H1 (cell line): Measurements from ENCODE around the gene NFIA. TPM values are rescaled to one million over a fixed set of nuclear protein-coding genes. Genes with fewer than 3 reads are reported as not detected.

Experiments
- CTCF ChIA-PET: fragments of 300-600 bp; sonication (Branson Sonifier 250); formaldehyde crosslinking; loops from one replicate; lab custom pipeline; 2021; ENCODE audit not compliant: partially characterized antibody; lab: Charles Lee
- POLR2A ChIA-PET: fragments of 300-600 bp; sonication (Branson Sonifier 250); formaldehyde crosslinking; loops from one replicate; lab custom pipeline; 2021; ENCODE audit warnings: inconsistent platforms; ENCODE audit not compliant: partially characterized antibody; lab: Charles Lee
- DNase-seq, 2 experiments: peaks; one replicate each; pipeline versions ENCODE4 v3.0.0 to v3.0.0-alpha.2; 2010 to 2022; ENCODE audit warnings: low spot score in 2 of 2, low read depth in 1 of 2, mixed read lengths in 1 of 2
- FAIRE-seq: peaks from 2 replicates; lab custom pipeline; 2011; peaks lifted over from hg19 to GRCh38; lab: Jason Lieb, UNC
- H2AFZ ChIP-seq: 2 replicates; pipeline ENCODE4 v1.8.1; 2012; ENCODE audit warnings: low read length, inconsistent platforms
- H2AK5ac ChIP-seq: 2 replicates; pipeline ENCODE4 v1.6.1; 2013; ENCODE audit warnings: low read depth, low read length
- H2BK120ac ChIP-seq: replicated peaks from 2 replicates; pipeline ENCODE3; 2013; ENCODE audit warnings: low read depth, low read length, inconsistent platforms
- H2BK12ac ChIP-seq: 2 replicates; pipeline ENCODE4 v1.6.1; 2013; ENCODE audit warnings: low read depth, low read length
- H2BK15ac ChIP-seq: 2 replicates; pipeline ENCODE4 v1.6.1; 2013; ENCODE audit warnings: low read length
- H2BK20ac ChIP-seq: 2 replicates; pipeline ENCODE4 v1.6.1; 2013; ENCODE audit warnings: low read length
- H2BK5ac ChIP-seq: 2 replicates; pipeline ENCODE4 v1.6.1; 2013; ENCODE audit warnings: low read depth, low read length
- H3K14ac ChIP-seq: 2 replicates; pipeline ENCODE4 v1.6.1; 2013; ENCODE audit warnings: inconsistent platforms; ENCODE audit not compliant: insufficient read length
- H3K18ac ChIP-seq: 2 replicates; pipeline ENCODE4 v1.6.1; 2013; ENCODE audit warnings: low read length; ENCODE audit errors: extremely low read depth
- H3K23ac ChIP-seq: 2 replicates; pipeline ENCODE4 v1.6.1; 2013; ENCODE audit warnings: inconsistent platforms; ENCODE audit not compliant: insufficient read length
- H3K23me2 ChIP-seq: 2 replicates; pipeline ENCODE4 v1.6.1; 2013; ENCODE audit warnings: low read depth, low read length
- H3K27ac ChIP-seq: 2 replicates; pipeline ENCODE4 v1.6.1; 2011; ENCODE audit warnings: low read depth, low read length, inconsistent platforms
- H3K27me3 ChIP-seq, 4 experiments: replicated peaks in 1 of 4; 1 replicate in 1 of 4; 2 replicates in 3 of 4; pipeline versions ENCODE4 v1.6.1 to v1.8.1; 2011 to 2013; ENCODE audit warnings: low read length in 3 of 4, mild to moderate bottlenecking in 3 of 4, inconsistent platforms in 2 of 4, mixed read lengths in 2 of 4, moderate library complexity in 1 of 4; ENCODE audit not compliant: control insufficient read depth in 3 of 4, insufficient read depth in 3 of 4; ENCODE audit errors: extremely low read depth in 1 of 4
- H3K36me3 ChIP-seq, 4 experiments: 2 replicates each; pipeline versions ENCODE4 v1.6.1 to v1.8.1; 2011 to 2013; ENCODE audit warnings: mild to moderate bottlenecking in 4 of 4, low read length in 3 of 4, moderate library complexity in 2 of 4, control low read depth in 1 of 4, inconsistent platforms in 1 of 4; ENCODE audit not compliant: insufficient read depth in 4 of 4, control insufficient read depth in 2 of 4
- H3K4ac ChIP-seq: replicated peaks from 2 replicates; pipeline ENCODE3; 2013; ENCODE audit warnings: low read length, low read depth, mixed read lengths, inconsistent platforms; ENCODE audit not compliant: insufficient read length
- H3K4me1 ChIP-seq, 4 experiments: replicated peaks in 1 of 4; 1 replicate in 1 of 4; 2 replicates in 3 of 4; pipeline versions ENCODE4 v1.6.1 to v1.8.1; 2011 to 2013; ENCODE audit warnings: low read length in 3 of 4, inconsistent platforms in 2 of 4, mixed read lengths in 1 of 4; ENCODE audit not compliant: insufficient read depth in 4 of 4, control insufficient read depth in 3 of 4
- H3K4me2 ChIP-seq, 2 experiments: 2 replicates each; pipeline versions ENCODE4 v1.6.1 to v1.8.1; 2011 to 2013; ENCODE audit warnings: low read depth in 2 of 2, low read length in 2 of 2, control low read depth in 1 of 2, inconsistent platforms in 1 of 2, mild to moderate bottlenecking in 1 of 2; ENCODE audit not compliant: insufficient read depth in 1 of 2
- H3K4me3 ChIP-seq, 4 experiments: fragments of 200-600, 300-600 bp in 1 of 4; sonication (generic), shearing (Covaris generic), sonication (Bioruptor Twin) in 1 of 4; 2 replicates each; pipeline versions ENCODE4 v1.5.1 to v1.8.1; 2011 to 2016; ENCODE audit warnings: low read length in 4 of 4, low read depth in 3 of 4, control low read depth in 2 of 4, inconsistent platforms in 2 of 4, mild to moderate bottlenecking in 2 of 4, mixed read lengths in 1 of 4, moderate library complexity in 1 of 4; ENCODE audit not compliant: insufficient read depth in 2 of 4; ENCODE audit errors: extremely low read depth in 1 of 4
- H3K56ac ChIP-seq: replicated peaks from 2 replicates; pipeline ENCODE3; 2013; ENCODE audit warnings: low read depth, mild to moderate bottlenecking, mixed read lengths, low read length, inconsistent platforms; ENCODE audit not compliant: insufficient read length
- H3K79me1 ChIP-seq: 2 replicates; pipeline ENCODE4 v1.6.1; 2013; ENCODE audit warnings: low read depth, low read length, control low read depth
- H3K79me2 ChIP-seq, 2 experiments: 2 replicates each; pipeline versions ENCODE4 v1.6.1 to v1.8.1; 2012 to 2013; ENCODE audit warnings: low read length in 2 of 2, mild to moderate bottlenecking in 2 of 2, inconsistent platforms in 1 of 2; ENCODE audit not compliant: insufficient read depth in 2 of 2, control insufficient read depth in 1 of 2
- H3K9ac ChIP-seq, 4 experiments: replicated peaks in 1 of 4; 1 replicate in 1 of 4; 2 replicates in 3 of 4; pipeline versions ENCODE4 v1.6.1 to v1.8.1; 2011 to 2013; ENCODE audit warnings: low read depth in 3 of 4, low read length in 3 of 4, control low read depth in 2 of 4, mild to moderate bottlenecking in 2 of 4, moderate library complexity in 2 of 4, inconsistent platforms in 1 of 4; ENCODE audit errors: extremely low read depth in 1 of 4
- H3K9me3 ChIP-seq, 2 experiments: 2 replicates each; pipeline versions ENCODE4 v1.6.1 to v1.8.1; 2012 to 2013; ENCODE audit warnings: mild to moderate bottlenecking in 2 of 2, moderate library complexity in 2 of 2, control low read depth in 1 of 2, inconsistent platforms in 1 of 2, low read depth in 1 of 2, low read length in 1 of 2, mixed read lengths in 1 of 2; ENCODE audit not compliant: insufficient read depth in 2 of 2
- H4K20me1 ChIP-seq, 2 experiments: replicated peaks in 1 of 2; 2 replicates each; pipeline versions ENCODE3 to v1.8.1; 2011 to 2013; ENCODE audit warnings: inconsistent platforms in 2 of 2, low read length in 2 of 2, mild to moderate bottlenecking in 1 of 2; ENCODE audit not compliant: insufficient read depth in 2 of 2, control insufficient read depth in 1 of 2
- H4K5ac ChIP-seq: 2 replicates; pipeline ENCODE4 v1.6.1; 2013; ENCODE audit warnings: low read length, low read depth, mixed read lengths, inconsistent platforms; ENCODE audit not compliant: insufficient read length
- H4K8ac ChIP-seq: 2 replicates; pipeline ENCODE4 v1.8.0; 2013; ENCODE audit warnings: mild to moderate bottlenecking, moderate library complexity, low read length, inconsistent platforms; ENCODE audit not compliant: insufficient read depth; ENCODE audit errors: extremely low read depth
- H4K91ac ChIP-seq: replicated peaks from 2 replicates; pipeline ENCODE3; 2013; ENCODE audit warnings: low read length, mixed read lengths, inconsistent platforms; ENCODE audit not compliant: insufficient read length
- BRCA1 ChIP-seq: IDR thresholded peaks from 2 replicates; pipeline ENCODE4 v1.6.1; 2012; ENCODE audit warnings: low read depth, low read length, improper control_type of control experiment
- CREB1 ChIP-seq: IDR thresholded peaks from 2 replicates; pipeline ENCODE4 v1.6.1; 2012; ENCODE audit warnings: inconsistent platforms
- FOSL1 ChIP-seq: IDR thresholded peaks from 2 replicates; pipeline ENCODE4 v1.6.1; 2011; ENCODE audit warnings: mild to moderate bottlenecking, low read depth, low read length, moderate library complexity; ENCODE audit not compliant: insufficient read depth
- KDM5A ChIP-seq: fragments of 200-600 bp; IDR thresholded peaks from 2 replicates; pipeline ENCODE4 v1.7.1; 2012; ENCODE audit warnings: mild to moderate bottlenecking, low read length, inconsistent platforms, mixed read lengths
- RBBP5 ChIP-seq: IDR thresholded peaks from 2 replicates; pipeline ENCODE4 v1.7.1; 2012; ENCODE audit warnings: low read depth, mild to moderate bottlenecking, inconsistent platforms, low read length, moderate library complexity, borderline replicate concordance
- YY1 ChIP-seq: IDR thresholded peaks from 2 replicates; pipeline ENCODE4 v1.6.1; 2011; ENCODE audit warnings: low read depth, mild to moderate bottlenecking, low read length
- WGBS, 2 experiments: shearing (Covaris generic) in 1 of 2; methylation state at CpG; one replicate each; pipeline versions ENCODE4 v1.1.6 to v1.1.7; 2013 to 2015; ENCODE audit warnings: low lambda C conversion rate in 2 of 2, mixed read lengths in 2 of 2, inconsistent platforms in 1 of 2, low coverage in 1 of 2, missing lambda C conversion rate in 1 of 2; ENCODE audit not compliant: insufficient replicate concordance in 2 of 2, insufficient coverage in 1 of 2, insufficient read length in 1 of 2; ENCODE audit errors: extremely low coverage in 1 of 2, missing lambda C conversion rate in 1 of 2; 5-methylcytosine and 5-hydroxymethylcytosine counted together
- polyA plus RNA-seq, 7 experiments: library from polyadenylated mRNA; depleted of rRNA in 3 of 7; stranded (reverse) in 5 of 7; unstranded in 2 of 7; fragments of >200 nt in 5 of 7; fragments of 200-250 nt in 2 of 7; gene quantifications; 1 replicate in 5 of 7; 2 replicates in 1 of 7; 4 replicates in 1 of 7; pipeline versions ENCODE4 v1.2.1 to v1.2.3, GENCODE V29; 2011 to 2013; ENCODE audit warnings: missing spikeins in 2 of 7, mixed read lengths in 2 of 7
- total RNA-seq: library from RNA; stranded (reverse); fragmentation: NEBNext Ultra II Directional; extraction: Animal tissue kit (Norgen Biotek cat#: 25700); gene quantifications from 2 replicates; pipeline ENCODE4 v1.2.1, GENCODE V29; 2021
- TF ChIP-seq, protein P1 (sequence below): IDR thresholded peaks from 2 replicates; pipeline ENCODE4 v1.6.1; 2012; ENCODE audit warnings: inconsistent platforms

The NFIA gene
- total and polyA plus RNA-seq, 2 of the 8 experiments (the other 6 are each of a cell fraction or from before 2014, with no cell fraction given): 1.8 to 2.3 TPM

DNA sequence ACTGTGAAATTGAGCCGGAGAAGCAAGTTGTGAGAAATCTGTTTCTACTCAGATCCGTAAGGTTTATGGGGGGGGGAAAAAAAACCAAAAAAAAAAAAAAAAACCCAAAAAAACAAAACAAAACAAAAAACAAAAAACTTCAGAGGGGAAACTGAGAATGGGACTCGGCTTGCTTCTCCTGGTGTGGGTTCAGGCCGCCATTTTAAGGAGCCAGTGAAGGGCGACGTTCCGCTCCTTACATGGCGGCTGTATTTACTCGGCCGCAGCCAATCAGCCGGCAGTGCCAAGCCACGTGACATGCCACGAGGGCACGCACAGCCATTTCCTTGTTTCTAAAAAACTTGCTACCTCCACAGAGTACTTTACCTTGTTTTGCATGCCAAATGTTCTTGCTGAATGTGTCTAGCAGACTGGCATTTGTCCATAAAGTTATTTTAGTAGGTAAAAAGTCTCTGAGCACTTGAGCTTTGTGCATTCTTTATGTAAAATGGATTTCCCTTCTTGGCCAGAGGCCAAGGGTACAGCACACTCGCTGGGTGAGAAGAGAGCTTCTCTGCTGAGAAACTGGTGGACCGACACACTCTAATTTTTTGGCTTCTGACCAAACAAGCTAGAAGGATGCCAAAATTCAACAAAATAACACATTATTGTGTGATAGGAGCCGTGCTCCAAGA lies 101.8 kb downstream of the NFIA start:
- no peak for TF ChIP-seq CREB1
- peak; percentile 55; the same call in 1 of the 2 replicates for TF ChIP-seq YY1
- no peak for TF ChIP-seq KDM5A
- TF ChIP-seq BRCA1: no peak
- no peak for TF ChIP-seq FOSL1
- TF ChIP-seq RBBP5: no peak
- TF ChIP-seq, protein P1, sequence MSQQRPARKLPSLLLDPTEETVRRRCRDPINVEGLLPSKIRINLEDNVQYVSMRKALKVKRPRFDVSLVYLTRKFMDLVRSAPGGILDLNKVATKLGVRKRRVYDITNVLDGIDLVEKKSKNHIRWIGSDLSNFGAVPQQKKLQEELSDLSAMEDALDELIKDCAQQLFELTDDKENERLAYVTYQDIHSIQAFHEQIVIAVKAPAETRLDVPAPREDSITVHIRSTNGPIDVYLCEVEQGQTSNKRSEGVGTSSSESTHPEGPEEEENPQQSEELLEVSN: no peak
- ChIA-PET CTCF (interaction anchor here (1.2 to 1.8 kb wide), 2 partner anchors 21 to 131 kb away, joined by 3 read pairs; no protein-coding TSS in a partner anchor), POLR2A (no interaction called here)
- FAIRE-seq: no peak
- Histone ChIP-seq H3K14ac (no peak overlapping the region), H3K27ac (no peak overlapping the region), H3K36me3 (no peaks in the 10 kb centered on the region), H2AFZ (no peak overlapping the region), H3K18ac (no peak overlapping the region), H4K20me1 (no peaks in the 10 kb centered on the region), H4K8ac (no peak overlapping the region; the same call in 1 of the 2 replicates), H3K4ac (no peak overlapping the region), H2BK12ac (no peak overlapping the region), H2BK120ac (no peak overlapping the region), H4K91ac (no peak overlapping the region), H3K4me1 (peaks cover 0 to 4% (median 1%) of the 10 kb centered on the region in 4 experiments; a peak in 2 of 7 replicates), H3K9me3 (no peaks in the 10 kb centered on the region), H3K79me1 (no peaks in the 10 kb centered on the region), H2AK5ac (no peak overlapping the region), H3K23ac (no peak overlapping the region), H3K23me2 (no peaks in the 10 kb centered on the region), H3K9ac (no peak overlapping the region), H2BK5ac (no peak overlapping the region), H3K79me2 (no peaks in the 10 kb centered on the region), H3K4me3 (no peak overlapping the region), H2BK20ac (no peak overlapping the region), H3K27me3 (no peaks in the 10 kb centered on the region; a peak in 1 of 7 replicates), H2BK15ac (no peak overlapping the region), H3K56ac (no peak overlapping the region), H4K5ac (no peak overlapping the region), H3K4me2 (no peak overlapping the region)
- WGBS, 2 experiments: 93% methylated on average over 16 of the region's 17 CpGs; no CpG with 5 or more reads in 1 of the 2 experiments
- DNase-seq: no peak
